Glutamatergic neuron (in vitro differentiated cells): ENCODE results near the gene TVP23A. TPM values are rescaled to one million over a fixed set of nuclear protein-coding genes. Genes with fewer than 3 reads are reported as not detected.

Source experiments
- DNase-seq: peaks from one replicate; pipeline ENCODE4 v3.0.0; 2022
- H3K27ac Mint-ChIP-seq: one replicate; pipeline ENCODE4 v1.8.0; 2020; ENCODE audit warnings: mild to moderate bottlenecking, mixed read lengths, inconsistent platforms; ENCODE audit not compliant: unreplicated experiment
- H3K27me3 Mint-ChIP-seq: one replicate; pipeline ENCODE4 v1.8.0; 2020; ENCODE audit warnings: mild to moderate bottlenecking, moderate library complexity, mixed read lengths, inconsistent platforms; ENCODE audit not compliant: unreplicated experiment
- H3K36me3 Mint-ChIP-seq: one replicate; pipeline ENCODE4 v1.8.0; 2020; ENCODE audit warnings: mild to moderate bottlenecking, mixed read lengths, inconsistent platforms; ENCODE audit not compliant: unreplicated experiment
- H3K4me1 Mint-ChIP-seq: one replicate; pipeline ENCODE4 v1.8.0; 2020; ENCODE audit warnings: mild to moderate bottlenecking, low read depth, mixed read lengths, inconsistent platforms; ENCODE audit not compliant: unreplicated experiment
- H3K4me3 Mint-ChIP-seq: one replicate; pipeline ENCODE4 v1.8.0; 2020; ENCODE audit warnings: mild to moderate bottlenecking, mixed read lengths, inconsistent platforms; ENCODE audit not compliant: unreplicated experiment
- H3K9me3 Mint-ChIP-seq: one replicate; pipeline ENCODE4 v1.8.0; 2020; ENCODE audit warnings: mild to moderate bottlenecking, moderate library complexity, mixed read lengths, inconsistent platforms; ENCODE audit not compliant: unreplicated experiment
- total RNA-seq: library from RNA; stranded (reverse); fragmentation: NEBNext Ultra II Directional; extraction: Animal tissue kit (Norgen Biotek cat#: 25700); gene quantifications from one replicate; pipeline ENCODE4 v1.2.1, GENCODE V29; 2021; ENCODE audit not compliant: unreplicated experiment
- TF ChIP-seq, protein P1 (sequence below): fragments of 200-600 bp; sonication (generic); IDR thresholded peaks from one replicate; pipeline ENCODE4 v1.5.0; 2021; ENCODE audit not compliant: partially characterized antibody, unreplicated experiment

The TVP23A gene
- total RNA-seq, 1 donor from 2014 or later = 8.4 TPM

DNA sequence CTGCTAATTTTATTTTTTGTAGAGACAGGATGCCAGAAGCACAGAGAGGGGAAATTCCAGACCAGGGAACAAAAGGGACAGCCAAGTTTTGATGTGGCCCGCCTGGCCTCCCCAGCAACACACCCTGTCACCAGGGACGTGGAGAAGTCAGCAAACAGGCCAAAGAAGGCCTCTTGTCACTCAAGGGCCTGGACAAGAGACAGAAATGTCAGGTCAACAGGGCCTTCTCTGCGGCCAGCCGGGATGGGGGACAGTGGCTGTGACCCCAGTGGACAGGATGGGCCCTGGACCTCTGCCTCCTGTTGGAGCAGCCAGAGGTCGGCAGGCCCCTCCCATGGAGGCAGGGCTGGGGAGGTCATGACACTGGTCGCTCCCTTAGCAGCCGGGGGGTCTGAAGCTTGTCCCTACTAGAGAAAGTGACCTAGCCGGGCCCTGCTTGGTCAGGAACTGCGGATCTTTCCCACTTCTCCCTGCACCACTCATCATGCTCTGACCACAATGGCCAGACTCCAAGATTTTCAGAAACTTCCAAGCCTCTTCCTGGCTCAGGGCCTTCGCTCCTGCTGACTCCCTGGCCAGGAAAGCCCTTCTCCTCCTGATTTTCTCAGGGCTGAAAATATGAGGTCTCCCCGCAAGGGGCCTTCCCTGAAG, 9.2 kb upstream of the TVP23A start:
- Mint-ChIP-seq H3K4me3 (no peak overlapping the region), H3K27ac (no peak overlapping the region), H3K9me3 (no peaks in the 10 kb centered on the region), H3K36me3 (no peaks in the 10 kb centered on the region), H3K27me3 (peaks cover 4% of the 10 kb centered on the region), H3K4me1 (no peaks in the 10 kb centered on the region)
- DNase-seq = no peak
- TF ChIP-seq, protein P1, sequence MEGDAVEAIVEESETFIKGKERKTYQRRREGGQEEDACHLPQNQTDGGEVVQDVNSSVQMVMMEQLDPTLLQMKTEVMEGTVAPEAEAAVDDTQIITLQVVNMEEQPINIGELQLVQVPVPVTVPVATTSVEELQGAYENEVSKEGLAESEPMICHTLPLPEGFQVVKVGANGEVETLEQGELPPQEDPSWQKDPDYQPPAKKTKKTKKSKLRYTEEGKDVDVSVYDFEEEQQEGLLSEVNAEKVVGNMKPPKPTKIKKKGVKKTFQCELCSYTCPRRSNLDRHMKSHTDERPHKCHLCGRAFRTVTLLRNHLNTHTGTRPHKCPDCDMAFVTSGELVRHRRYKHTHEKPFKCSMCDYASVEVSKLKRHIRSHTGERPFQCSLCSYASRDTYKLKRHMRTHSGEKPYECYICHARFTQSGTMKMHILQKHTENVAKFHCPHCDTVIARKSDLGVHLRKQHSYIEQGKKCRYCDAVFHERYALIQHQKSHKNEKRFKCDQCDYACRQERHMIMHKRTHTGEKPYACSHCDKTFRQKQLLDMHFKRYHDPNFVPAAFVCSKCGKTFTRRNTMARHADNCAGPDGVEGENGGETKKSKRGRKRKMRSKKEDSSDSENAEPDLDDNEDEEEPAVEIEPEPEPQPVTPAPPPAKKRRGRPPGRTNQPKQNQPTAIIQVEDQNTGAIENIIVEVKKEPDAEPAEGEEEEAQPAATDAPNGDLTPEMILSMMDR = no peak

DNA sequence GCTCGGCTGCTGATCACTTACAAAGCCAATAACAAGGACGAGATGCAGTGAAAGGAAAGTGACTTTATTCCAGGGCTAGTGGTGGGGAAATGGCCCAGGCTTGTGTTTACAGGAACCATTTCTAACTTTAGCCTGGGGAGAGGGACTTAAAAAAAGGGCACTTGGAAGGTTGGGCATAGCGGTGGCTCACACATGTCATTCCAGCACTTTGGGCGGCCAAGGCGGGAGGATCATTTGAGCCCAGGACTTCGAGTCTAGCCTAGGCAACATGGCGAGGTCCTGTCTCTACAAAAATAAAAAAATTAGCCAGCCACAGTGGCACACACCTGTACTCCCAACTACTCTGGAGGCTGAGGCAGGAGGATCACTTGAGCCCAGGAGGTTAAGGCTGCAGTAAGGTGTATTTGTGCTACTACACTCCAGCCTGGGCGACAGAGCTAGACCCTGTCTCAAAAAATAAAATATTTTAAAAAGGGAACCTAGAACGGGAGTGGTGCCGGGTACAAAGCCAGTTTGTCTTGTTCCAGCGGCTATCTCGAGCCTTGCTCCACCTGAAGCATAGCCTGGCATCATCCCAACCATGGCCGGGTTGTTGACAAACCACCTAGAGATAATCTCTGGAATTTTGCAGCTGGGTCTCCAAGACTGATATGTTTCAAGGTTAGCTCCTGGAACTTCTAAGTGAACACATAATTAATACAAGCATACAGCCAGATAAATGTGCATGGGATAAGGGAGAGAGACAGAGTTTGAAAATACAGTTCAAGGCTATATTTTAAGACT, 5.7 kb upstream of the TVP23A start:
- Mint-ChIP-seq H3K4me1 (no peaks in the 10 kb centered on the region), H3K36me3 (no peaks in the 10 kb centered on the region), H3K9me3 (no peaks in the 10 kb centered on the region), H3K4me3 (no peak overlapping the region), H3K27me3 (peaks cover 2% of the 10 kb centered on the region), H3K27ac (no peak overlapping the region)
- TF ChIP-seq, protein P1 = no peak
- no peak for DNase-seq

DNA sequence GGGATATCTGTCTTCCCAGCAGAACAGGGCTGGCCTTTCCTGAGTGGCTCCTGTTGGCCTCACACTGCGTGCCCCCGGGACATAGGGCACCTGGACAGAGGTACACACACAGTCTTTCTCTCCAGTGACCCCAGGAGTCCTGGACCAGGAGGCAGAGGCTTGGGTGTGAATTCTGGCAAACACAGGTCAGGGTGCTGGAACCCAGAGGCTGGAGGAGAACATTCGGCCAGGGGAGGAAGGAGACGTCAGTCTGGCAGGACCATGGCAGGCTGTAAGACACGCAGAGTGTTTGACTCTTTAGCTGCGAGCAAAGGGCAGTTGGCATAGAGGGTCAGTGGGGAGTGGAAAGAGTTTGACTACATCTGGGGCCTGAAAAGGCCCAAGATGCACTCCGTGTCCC, 4.1 kb upstream of the TVP23A start:
- no peaks in the 10 kb centered on the region for H3K9me3 Mint-ChIP-seq
- no peaks in the 10 kb centered on the region for H3K4me1 Mint-ChIP-seq
- H3K4me3 Mint-ChIP-seq = no peak overlapping the region
- no peaks in the 10 kb centered on the region for H3K36me3 Mint-ChIP-seq
- no peaks in the 10 kb centered on the region for H3K27me3 Mint-ChIP-seq
- H3K27ac Mint-ChIP-seq = no peak overlapping the region
- no peak for DNase-seq
- TF ChIP-seq, protein P1 = no peak

DNA sequence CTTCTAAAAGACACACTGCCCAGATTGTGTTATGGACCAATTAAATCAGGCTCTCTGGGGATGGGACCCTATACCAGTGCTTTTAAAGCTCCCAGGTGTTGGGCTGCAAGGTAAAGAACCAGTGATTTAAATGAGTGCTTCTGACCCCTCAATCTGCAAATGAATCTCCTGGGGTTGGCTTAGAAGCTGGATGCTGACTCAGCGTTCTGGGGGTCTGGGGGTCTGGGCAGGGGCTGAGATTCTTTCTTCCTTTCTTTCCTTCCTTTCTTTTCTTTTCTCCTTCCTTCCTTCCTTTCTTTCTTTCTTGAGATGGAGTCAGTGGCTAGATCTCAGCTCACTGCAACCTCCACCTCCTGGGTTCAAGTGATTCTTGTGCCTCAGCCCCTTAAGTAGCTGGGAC, 2.0 kb upstream of the TVP23A start:
- Mint-ChIP-seq H3K36me3 (no peaks in the 10 kb centered on the region), H3K27me3 (no peaks in the 10 kb centered on the region)

GRCh38 chr16:10817514-10817913, 1.1 kb downstream of the TVP23A start:
- Mint-ChIP-seq H3K4me3 (peak overlapping the region; percentile 74), H3K4me1 (no peaks in the 10 kb centered on the region), H3K9me3 (no peaks in the 10 kb centered on the region), H3K27me3 (no peaks in the 10 kb centered on the region), H3K27ac (no peak overlapping the region), H3K36me3 (no peaks in the 10 kb centered on the region)
- no peak for DNase-seq
- TF ChIP-seq, protein P1 = no peak

More for the DNA sequence above, 2.0 kb upstream of the TVP23A start:
- Mint-ChIP-seq H3K4me3 (no peak overlapping the region), H3K4me1 (no peaks in the 10 kb centered on the region), H3K27ac (no peak overlapping the region), H3K9me3 (no peaks in the 10 kb centered on the region)
- TF ChIP-seq, protein P1 = no peak
- DNase-seq = no peak
